HG03196 (cell line): ENCODE data around the gene AATF.

Experiments used
- ATAC-seq: cut with Tn5 transposase; IDR thresholded peaks from one replicate; pipeline ENCODE4 v1.9.1; 2021; ENCODE audit not compliant: unreplicated experiment

AATF gene

GRCh38 chr17:37098910-37099664 lies 150.3 kb downstream of the AATF start:
- ATAC-seq, result no peak

- no peak for ATAC-seq
These were observed 151.5 kb downstream of the AATF start for GRCh38 chr17:37100231-37100630.

DNA sequence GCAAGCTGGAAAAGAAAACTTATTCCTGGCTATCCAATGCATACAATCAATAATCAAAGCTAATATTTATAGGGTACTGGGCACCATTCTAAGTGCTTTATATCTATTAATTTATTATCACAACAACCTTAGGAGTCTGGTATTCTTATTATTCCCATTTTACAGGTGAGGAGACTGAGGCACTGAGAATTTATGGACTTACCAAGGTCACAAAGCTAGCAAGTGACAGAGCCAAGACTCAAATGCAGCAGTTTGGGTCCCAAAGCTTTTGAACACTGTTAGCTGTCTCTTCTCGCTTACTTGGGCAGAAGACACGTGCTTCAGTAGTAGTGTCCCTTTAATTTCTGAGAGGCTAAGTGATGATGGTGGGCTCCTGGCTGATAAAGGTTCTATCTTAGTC lies 152.6 kb downstream of the AATF start:
- no peak for ATAC-seq

DNA sequence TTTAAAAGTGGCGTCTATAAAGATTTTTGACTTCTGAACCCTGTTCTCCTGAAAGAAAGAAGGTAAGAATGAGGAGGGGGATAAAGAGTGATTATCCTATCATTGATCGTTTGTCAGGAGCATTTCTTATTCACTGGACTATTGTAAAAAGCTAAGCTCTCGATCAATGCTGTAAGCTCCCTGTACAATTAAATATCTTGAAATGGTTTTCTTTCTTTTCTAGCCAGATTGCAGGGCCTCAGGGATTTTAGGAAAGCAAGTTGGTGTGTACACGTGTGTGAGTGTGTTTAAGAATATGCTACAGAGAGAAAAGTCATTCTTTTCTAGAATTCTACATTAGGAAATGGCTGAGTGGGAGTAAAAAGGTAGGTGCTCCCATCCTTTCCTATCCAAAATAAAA lies 154.5 kb downstream of the AATF start:
- no peak for ATAC-seq

DNA sequence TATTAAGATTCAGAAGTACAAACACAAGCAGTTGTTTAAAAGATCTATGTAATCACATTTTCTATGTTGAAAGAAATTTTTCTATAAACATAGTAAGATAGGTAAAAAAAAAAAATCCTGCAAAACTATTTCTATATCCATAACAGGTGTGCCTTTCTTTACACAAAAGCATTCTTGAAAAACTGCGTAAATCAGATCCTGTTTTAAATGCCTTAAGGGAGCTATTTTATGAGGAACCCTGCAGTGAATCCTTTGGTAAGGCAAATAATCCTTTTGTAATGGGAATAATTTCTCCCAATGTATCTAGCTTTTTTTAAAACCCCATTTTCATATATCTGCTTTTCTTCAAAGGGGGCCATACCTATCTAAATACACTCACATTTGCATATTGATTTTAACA lies 157.3 kb downstream of the AATF start:
- no peak for ATAC-seq
